Right kidney (tissue), 1 donor: ENCODE data around the gene TOMM7.
A peak's percentile ranks its signal among the peaks of the same experiment; 100 is the strongest.
"Not testable (repeated sequence)": the region's sequence is repeated elsewhere in the genome, so short reads cannot be mapped to it uniquely, and the experiment has no call there.

Source experiments
- DNase-seq: peaks from one replicate; pipeline ENCODE4 v3.0.0-alpha.2; 2016

The TOMM7 gene

GRCh38 chr7:22855049-22855392 is 32.4 kb upstream of the TOMM7 start:
- no peak for DNase-seq

GRCh38 chr7:22854158-22855048 is 31.8 kb upstream of the TOMM7 start:
- DNase-seq: peak; percentile 80

GRCh38 chr7:22853674-22854157 is 31.1 kb upstream of the TOMM7 start:
- peak; percentile 27 for DNase-seq

- no peak for DNase-seq
Measured at GRCh38 chr7:22853138-22853537, 30.5 kb upstream of the TOMM7 start.

- DNase-seq: no peak
Measured at GRCh38 chr7:22851145-22851544, 28.5 kb upstream of the TOMM7 start.

GRCh38 chr7:22850394-22850793 is 27.7 kb upstream of the TOMM7 start:
- DNase-seq: not testable (repeated sequence)

- DNase-seq: no peak
Measured at GRCh38 chr7:22849662-22850061, 27.0 kb upstream of the TOMM7 start.

GRCh38 chr7:22849172-22849571 is 26.5 kb upstream of the TOMM7 start:
- DNase-seq: no peak

- DNase-seq: no peak
Measured at GRCh38 chr7:22846961-22847360, 24.3 kb upstream of the TOMM7 start.

GRCh38 chr7:22845221-22845834 is 22.7 kb upstream of the TOMM7 start:
- no peak for DNase-seq

GRCh38 chr7:22843681-22844309 is 21.1 kb upstream of the TOMM7 start:
- DNase-seq: no peak

- DNase-seq: no peak
Measured at GRCh38 chr7:22842973-22843372, 20.3 kb upstream of the TOMM7 start.

GRCh38 chr7:22842383-22842941 is 19.8 kb upstream of the TOMM7 start:
- no peak for DNase-seq

GRCh38 chr7:22841954-22842353 is 19.3 kb upstream of the TOMM7 start:
- no peak for DNase-seq

- DNase-seq: no peak
Measured at GRCh38 chr7:22837308-22837707, 14.7 kb upstream of the TOMM7 start.

GRCh38 chr7:22836506-22836905 is 13.9 kb upstream of the TOMM7 start:
- DNase-seq: not testable (repeated sequence)

- DNase-seq: no peak
Measured at GRCh38 chr7:22833957-22834356, 11.3 kb upstream of the TOMM7 start.

GRCh38 chr7:22833113-22833855 is 10.6 kb upstream of the TOMM7 start:
- no peak for DNase-seq

GRCh38 chr7:22832401-22832800 is 9.8 kb upstream of the TOMM7 start:
- no peak for DNase-seq

- DNase-seq: no peak
Measured at GRCh38 chr7:22831602-22832305, 9.1 kb upstream of the TOMM7 start.

GRCh38 chr7:22827563-22827962 is 4.9 kb upstream of the TOMM7 start:
- DNase-seq: no peak

GRCh38 chr7:22826593-22826992 is 3.9 kb upstream of the TOMM7 start:
- no peak for DNase-seq
